GM12865 (cell line): ENCODE results near the gene BAD.
A peak's percentile ranks its signal among the peaks of the same experiment; 100 is the strongest.
"Not testable (repeated sequence)": the region's sequence is repeated elsewhere in the genome, so short reads cannot be mapped to it uniquely, and the experiment has no call there.

Experiments used
- DNase-seq: peaks from one replicate; pipeline ENCODE4 v3.0.0; 2010; ENCODE audit warnings: low read depth
- H3K4me3 ChIP-seq: 2 replicates; pipeline ENCODE4 v1.5.1; 2011; ENCODE audit warnings: mild to moderate bottlenecking, low read depth, low read length, control low read depth
- TF ChIP-seq, protein P1 (sequence below): IDR thresholded peaks from 2 replicates; pipeline ENCODE4 v1.5.1; 2011; ENCODE audit warnings: low read length, control low read depth, low read depth, inconsistent platforms; ENCODE audit not compliant: insufficient read depth; ENCODE audit errors: missing control alignments

Gene BAD

DNA sequence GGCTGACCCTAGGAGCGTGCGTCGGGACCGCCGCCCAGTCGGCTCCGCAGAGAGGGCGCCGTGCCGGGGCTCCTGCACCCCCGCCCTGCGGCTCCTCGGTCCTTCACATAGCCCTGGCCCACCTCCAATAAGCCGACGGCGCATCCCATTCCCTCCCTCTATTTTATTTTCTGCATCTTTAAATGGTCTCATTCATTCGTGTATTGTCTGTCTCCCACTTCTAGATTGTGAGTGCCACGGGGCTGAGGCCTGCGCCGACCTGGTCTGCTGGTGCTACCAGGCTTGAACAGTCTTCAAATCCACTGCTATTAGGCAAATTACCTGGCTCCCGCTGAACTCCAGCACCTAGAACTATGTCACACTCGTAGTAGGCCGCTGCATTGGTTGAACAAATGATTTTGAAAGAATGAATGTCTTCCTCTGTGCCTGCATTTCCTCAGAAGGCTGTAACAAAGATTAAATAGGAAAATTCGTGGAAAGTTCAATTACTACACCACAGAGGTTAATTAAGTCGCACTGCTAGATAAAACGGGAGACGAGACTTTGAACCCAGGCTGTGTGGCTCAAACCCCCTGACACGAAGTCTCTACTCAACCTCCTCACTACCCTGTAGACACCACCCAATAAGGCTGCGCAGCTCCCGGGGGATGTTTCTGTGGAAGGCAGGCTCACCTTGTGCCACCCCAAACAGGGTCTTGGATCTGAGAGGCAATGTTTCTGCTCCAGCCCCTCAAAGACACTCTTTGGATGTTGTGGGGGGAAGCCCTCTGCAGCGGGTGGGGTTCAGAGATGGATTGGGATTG is 36.5 kb downstream of the BAD start:
- no peak for DNase-seq
- TF ChIP-seq, protein P1, sequence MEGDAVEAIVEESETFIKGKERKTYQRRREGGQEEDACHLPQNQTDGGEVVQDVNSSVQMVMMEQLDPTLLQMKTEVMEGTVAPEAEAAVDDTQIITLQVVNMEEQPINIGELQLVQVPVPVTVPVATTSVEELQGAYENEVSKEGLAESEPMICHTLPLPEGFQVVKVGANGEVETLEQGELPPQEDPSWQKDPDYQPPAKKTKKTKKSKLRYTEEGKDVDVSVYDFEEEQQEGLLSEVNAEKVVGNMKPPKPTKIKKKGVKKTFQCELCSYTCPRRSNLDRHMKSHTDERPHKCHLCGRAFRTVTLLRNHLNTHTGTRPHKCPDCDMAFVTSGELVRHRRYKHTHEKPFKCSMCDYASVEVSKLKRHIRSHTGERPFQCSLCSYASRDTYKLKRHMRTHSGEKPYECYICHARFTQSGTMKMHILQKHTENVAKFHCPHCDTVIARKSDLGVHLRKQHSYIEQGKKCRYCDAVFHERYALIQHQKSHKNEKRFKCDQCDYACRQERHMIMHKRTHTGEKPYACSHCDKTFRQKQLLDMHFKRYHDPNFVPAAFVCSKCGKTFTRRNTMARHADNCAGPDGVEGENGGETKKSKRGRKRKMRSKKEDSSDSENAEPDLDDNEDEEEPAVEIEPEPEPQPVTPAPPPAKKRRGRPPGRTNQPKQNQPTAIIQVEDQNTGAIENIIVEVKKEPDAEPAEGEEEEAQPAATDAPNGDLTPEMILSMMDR = no peak
- H3K4me3 ChIP-seq = no peak overlapping the region

DNA sequence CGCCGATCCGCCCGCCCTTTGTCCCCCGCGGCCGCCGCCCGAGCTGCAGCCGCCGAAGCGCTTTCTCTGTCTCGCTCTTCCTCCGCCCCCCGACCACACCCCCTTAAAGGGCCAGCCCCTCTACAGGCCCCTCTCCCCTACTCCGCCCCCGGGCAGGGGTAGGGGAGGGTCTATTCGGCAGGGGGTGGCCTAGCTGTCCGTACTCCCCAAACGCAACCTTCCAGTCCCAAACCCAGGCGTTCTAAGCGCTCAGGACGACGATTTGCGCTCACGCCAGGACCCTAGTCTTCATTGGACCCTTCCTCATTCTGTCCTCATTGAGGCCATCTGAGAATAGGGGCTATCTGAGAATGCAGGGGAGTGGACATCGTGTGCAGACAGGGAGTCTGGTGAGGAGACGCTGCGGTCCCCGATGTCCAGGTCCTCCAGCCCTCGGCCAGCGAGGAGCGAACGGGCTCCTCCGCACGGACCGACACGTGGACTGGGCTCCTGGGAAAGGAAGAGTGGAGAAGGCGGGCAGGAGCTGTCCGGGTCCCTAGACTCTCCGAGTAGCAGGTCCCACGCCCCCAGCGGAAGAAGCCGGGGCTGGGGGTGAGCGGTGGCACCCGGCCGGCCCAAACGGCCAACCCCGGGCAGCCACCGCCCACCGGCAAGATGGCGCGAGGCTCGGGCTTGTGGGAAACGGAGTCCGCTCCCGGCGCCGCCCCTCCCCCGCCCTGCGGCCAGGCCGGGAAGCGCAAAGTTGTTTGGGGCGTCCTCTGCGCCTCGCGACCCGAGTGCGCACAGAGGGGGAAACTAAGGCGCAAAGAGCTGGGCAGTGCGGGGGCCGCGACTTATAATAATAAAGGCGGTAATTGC is 37.4 kb downstream of the BAD start, which contains the start of gene PPP1R14B:
Gene PPP1R14B, minus strand, starts transcription at position 73 of the 858 bp plus-strand sequence. CDS start 270 bp downstream, outside the sequence.
- peak within 1 kb of the TSS; percentile 98 for H3K4me3 ChIP-seq
- peak; percentile 83 for DNase-seq
- TF ChIP-seq, protein P1 = no peak

DNA sequence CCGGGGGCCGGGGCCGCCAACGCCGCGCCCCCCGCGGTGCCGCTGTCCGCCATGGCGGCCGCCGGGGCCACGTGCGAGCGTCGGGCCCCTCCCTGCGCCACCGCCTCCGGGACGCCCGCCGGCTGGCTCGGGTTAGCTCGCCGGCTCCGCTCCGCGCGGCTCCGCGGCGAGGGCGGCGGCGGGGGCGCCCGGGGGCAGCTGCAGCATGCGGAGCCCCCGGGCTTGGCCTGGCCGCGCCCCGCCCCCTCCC is 37.9 kb downstream of the BAD start:
- peak overlapping the region; percentile 73; the same call in 1 of the 2 replicates for H3K4me3 ChIP-seq
- DNase-seq = not testable (repeated sequence)

DNA sequence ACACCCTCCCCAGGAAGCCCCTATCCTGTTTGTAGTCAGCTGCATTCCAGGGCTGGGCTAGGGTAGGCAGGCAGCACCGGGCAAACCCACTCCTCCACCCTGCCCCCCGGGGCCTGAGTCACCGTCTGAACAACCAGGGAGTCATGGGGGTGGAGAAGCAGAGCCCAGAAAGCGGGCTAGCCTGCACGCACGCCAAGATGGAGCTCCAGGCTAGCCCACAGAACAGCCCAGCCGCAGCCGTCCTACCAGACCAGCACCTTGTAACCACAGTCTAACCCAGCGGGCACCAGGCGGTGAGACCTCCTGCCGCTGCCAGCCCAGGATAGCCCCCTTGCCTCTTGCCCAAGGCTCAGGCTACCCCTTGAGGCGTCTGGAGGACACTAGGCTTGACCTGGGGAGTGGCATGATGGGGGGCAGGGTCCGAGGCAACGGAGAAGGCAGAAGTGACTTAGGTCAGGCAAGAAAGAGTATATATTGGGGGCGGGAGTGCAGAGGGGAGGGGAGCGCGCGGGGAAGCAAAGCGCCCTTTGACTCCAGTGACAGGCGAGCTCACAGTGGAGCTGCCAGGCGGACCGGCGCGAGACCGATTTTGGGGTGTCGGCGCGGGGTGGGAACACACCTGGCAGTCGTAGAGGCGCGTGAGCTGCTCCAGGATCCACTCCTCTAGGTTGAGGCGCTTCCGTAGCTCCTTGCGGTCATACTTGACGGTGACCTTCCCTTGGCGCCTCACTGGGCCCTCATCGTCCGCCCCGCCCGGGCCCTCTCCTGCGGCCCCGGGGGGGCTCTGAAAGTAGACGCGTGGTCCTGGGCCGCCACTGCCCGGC is 38.5 kb downstream of the BAD start:
- TF ChIP-seq, protein P1 = no peak
- DNase-seq = peak; percentile 73
- H3K4me3 ChIP-seq = peak overlapping the region; percentile 73

DNA sequence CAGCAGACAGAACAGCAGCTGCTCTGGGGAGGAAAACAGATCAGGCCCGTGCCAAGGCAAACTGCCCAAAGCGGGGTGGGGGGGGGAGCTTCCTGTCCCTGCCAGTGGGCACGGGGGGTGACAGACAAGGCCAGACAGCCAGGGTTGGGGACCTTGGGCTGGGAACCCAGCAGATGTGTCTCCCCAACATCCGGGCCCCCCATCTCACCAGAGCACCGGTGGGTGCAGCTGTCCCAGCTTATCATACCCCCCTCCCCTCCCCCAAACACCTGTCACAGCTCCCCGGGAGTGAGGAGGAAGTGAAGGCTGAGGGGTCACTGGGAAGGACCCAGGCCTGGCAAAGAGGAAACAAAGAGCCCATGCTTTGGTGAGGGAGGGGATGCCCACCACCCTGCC is 39.1 kb downstream of the BAD start:
- H3K4me3 ChIP-seq = peak overlapping the region; percentile 73
- peak; percentile 53 for DNase-seq
- TF ChIP-seq, protein P1 = no peak

DNA sequence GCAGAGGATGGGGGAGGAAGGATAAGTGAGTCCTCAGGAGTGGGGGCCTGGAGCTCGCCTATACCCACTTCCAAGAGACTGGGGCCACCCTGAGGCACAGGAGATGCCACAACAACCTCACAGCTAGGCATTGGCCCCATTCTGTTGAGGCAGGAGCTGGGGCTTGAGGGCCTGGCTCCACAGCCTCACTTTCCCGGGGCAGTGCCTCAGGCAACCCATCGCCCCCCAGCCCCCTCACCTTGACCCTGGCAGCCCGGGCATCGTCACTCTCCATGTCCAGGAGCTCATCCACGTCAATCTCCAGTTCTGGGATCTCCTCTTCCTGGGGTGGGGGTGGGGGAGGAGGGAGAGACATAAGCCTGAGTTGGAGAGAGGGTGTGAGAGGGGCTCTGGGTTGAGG is 39.5 kb downstream of the BAD start:
- peak overlapping the region; percentile 73 for H3K4me3 ChIP-seq
- DNase-seq = no peak
- TF ChIP-seq, protein P1 = no peak

DNA sequence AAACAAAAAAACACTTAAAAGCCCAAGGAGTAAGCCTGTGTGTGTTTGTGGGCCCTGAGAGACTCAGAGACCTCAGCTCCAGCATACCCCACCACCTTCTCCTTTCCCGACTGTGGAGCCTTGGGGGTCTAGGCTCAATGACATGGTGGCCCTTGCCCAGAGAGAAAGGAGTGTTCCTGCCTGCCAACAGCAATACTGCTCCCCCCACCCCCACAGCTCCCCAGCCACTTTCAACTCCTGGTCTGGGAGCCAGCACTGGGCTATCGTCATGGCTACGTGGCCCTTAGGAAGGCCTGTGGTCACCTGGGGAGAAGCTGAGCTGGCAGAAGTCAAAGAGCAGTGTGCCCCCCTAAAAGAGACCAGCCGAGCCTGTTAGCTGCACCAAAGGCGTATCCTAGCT is 40.4 kb downstream of the BAD start:
- no peak overlapping the region for H3K4me3 ChIP-seq
- DNase-seq = no peak
- TF ChIP-seq, protein P1 = no peak
